Tibial artery (tissue), 4 donors: ENCODE data around the gene SRRM2.

Source experiments
- DNase-seq, 2 donors: peaks; one replicate each; pipeline ENCODE4 v3.0.0-alpha.2; 2019
- H3K27ac ChIP-seq, 2 donors: fragments of 200-600 bp; sonication (generic) in 1 of 2; 1 replicate in 1 of 2; 2 replicates in 1 of 2; pipeline ENCODE4 v1.5.1; 2018 to 2019; ENCODE audit warnings: mild to moderate bottlenecking in 1 of 2
- H3K27me3 ChIP-seq, 2 donors: fragments of 200-600 bp; sonication (generic) in 1 of 2; one replicate each; pipeline versions ENCODE4 v1.5.1 to v1.6.0; 2016 to 2019
- H3K36me3 ChIP-seq, 3 donors: fragments of 200-600 bp; sonication (generic) in 2 of 3; one replicate each; pipeline ENCODE4 v1.5.1; 2016 to 2019; ENCODE audit warnings: mild to moderate bottlenecking in 2 of 3
- H3K4me1 ChIP-seq, 4 donors: fragments of 200-600 bp; sonication (generic) in 2 of 4; 1 replicate in 3 of 4; 2 replicates in 1 of 4; pipeline ENCODE4 v1.5.1; 2016 to 2019
- H3K4me3 ChIP-seq, 2 donors: fragments of 200-600 bp; sonication (generic) in 1 of 2; 1 replicate in 1 of 2; 2 replicates in 1 of 2; pipeline ENCODE4 v1.5.1; 2018 to 2019; ENCODE audit warnings: mild to moderate bottlenecking in 2 of 2
- H3K9me3 ChIP-seq, 3 donors: fragments of 200-600 bp; sonication (generic) in 1 of 3; one replicate each; pipeline ENCODE4 v1.5.1; 2016 to 2019
- intact Hi-C: fragments of 100-400 bp; cut with DNase I; formaldehyde crosslinking; loops from one replicate; pipeline ENCODE4 v1.15.0; 2023; ENCODE audit warnings: low total_unique reads
- TF ChIP-seq, protein P1 (sequence below), 2 experiments: fragments of 200-600 bp in 1 of 2; fragments of 450-650 bp in 1 of 2; IDR thresholded peaks; one replicate each; pipeline ENCODE4 v1.5.1; 2017 to 2019; ENCODE audit warnings: antibody characterized with exemption in 2 of 2, mild to moderate bottlenecking in 1 of 2, moderate library complexity in 1 of 2

SRRM2 gene

DNA sequence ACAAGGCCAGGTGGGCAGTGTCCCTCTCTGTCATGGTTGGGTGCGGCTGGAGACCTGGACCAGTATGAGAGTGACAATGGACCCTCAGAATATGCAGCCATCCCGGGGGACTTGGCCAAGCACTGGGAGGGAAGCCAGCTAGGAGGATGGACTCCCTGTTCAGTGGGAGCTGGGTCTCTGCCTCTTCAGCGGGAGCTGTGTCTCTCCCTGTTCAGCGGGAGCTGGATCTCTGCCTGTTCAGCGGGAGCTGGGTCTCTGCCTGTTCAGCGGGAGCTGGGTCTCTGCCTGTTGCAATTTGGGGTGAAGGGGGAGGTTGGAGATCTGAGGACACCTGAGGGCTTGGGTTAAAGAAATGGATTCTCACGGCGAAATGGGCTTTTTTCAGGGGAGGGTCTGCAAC is 38.7 kb downstream of the SRRM2 start:
- TF ChIP-seq, protein P1, sequence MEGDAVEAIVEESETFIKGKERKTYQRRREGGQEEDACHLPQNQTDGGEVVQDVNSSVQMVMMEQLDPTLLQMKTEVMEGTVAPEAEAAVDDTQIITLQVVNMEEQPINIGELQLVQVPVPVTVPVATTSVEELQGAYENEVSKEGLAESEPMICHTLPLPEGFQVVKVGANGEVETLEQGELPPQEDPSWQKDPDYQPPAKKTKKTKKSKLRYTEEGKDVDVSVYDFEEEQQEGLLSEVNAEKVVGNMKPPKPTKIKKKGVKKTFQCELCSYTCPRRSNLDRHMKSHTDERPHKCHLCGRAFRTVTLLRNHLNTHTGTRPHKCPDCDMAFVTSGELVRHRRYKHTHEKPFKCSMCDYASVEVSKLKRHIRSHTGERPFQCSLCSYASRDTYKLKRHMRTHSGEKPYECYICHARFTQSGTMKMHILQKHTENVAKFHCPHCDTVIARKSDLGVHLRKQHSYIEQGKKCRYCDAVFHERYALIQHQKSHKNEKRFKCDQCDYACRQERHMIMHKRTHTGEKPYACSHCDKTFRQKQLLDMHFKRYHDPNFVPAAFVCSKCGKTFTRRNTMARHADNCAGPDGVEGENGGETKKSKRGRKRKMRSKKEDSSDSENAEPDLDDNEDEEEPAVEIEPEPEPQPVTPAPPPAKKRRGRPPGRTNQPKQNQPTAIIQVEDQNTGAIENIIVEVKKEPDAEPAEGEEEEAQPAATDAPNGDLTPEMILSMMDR (IDR thresholded peaks at IDR 0.05) = no peak
- Histone ChIP-seq H3K36me3 (no peaks in the 10 kb centered on the region), H3K27ac (no peak overlapping the region), H3K4me3 (no peak overlapping the region), H3K4me1 (no peaks in the 10 kb centered on the region), H3K9me3 (no peaks in the 10 kb centered on the region), H3K27me3 (peaks cover 0 to 58% of the 10 kb centered on the region in 2 donors)
- no peak for DNase-seq
- intact Hi-C loops = no loop called here

DNA sequence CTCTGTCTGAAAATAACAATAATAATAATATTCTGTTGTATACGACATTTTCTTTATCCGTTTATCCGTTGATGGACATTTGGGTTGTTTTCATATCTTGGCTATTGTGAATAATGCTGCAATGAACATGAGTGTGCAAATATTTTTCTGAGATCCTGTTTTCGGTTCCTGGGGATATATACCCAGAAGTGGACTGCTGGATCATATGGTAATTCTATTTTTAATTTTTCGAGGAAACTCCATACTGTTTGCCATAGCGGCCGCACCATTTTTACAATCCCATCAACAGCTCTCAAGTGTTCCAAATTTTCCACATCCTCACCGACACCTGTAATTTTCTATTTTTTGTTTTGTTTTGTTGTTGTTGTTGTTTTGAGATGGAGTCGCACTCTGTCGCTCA is 40.5 kb downstream of the SRRM2 start:
- H3K4me3 ChIP-seq = no peak overlapping the region
- TF ChIP-seq, protein P1 (IDR thresholded peaks at IDR 0.05) = no peak
- DNase-seq = no peak
- no peaks in the 10 kb centered on the region for H3K4me1 ChIP-seq
- peaks cover 0 to 50% of the 10 kb centered on the region in 2 donors for H3K27me3 ChIP-seq
- H3K36me3 ChIP-seq = no peaks in the 10 kb centered on the region
- H3K27ac ChIP-seq = no peak overlapping the region
- no peaks in the 10 kb centered on the region for H3K9me3 ChIP-seq
- intact Hi-C loops = no loop called here

DNA sequence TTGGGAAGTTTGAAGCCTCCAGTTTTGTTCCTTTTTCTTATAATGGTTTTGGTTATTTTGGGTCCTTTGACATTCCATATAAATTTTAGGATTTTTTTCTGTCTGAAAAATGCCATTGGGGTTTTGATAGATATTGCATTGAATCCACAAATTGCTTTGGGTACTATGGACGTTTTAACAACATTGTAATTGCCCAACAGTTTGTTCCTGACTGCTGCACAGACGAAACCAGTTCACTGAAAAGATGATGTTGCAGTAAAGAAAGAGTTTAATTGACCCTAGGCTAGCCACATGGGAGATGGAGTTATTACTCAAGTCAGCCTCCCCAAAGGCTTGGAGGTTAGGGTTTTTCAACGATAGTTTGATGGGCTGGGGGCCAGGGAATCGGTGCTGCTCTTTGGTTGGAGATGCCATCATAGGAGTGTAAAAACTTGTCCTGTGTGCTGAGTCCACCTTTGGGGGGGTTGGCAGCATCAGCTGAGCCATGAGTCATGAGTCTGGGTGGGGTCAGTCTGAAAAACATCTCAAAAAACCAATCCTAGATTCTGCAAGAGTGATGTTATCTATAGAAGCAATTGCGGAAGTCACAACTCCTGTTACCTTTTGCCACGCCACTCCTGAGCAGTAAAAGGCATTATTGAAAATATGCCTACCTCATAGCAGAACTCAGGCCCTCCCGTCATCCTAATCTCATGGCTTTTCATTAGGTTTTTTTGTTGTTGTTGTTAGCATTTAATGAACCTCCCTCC is 43.1 kb downstream of the SRRM2 start:
- no peaks in the 10 kb centered on the region for H3K4me1 ChIP-seq
- no peak overlapping the region for H3K27ac ChIP-seq
- no peaks in the 10 kb centered on the region for H3K9me3 ChIP-seq
- no peaks in the 10 kb centered on the region for H3K36me3 ChIP-seq
- intact Hi-C loops = no loop called here
- DNase-seq = no peak
- no peak overlapping the region for H3K4me3 ChIP-seq
- H3K27me3 ChIP-seq = peaks cover 0 to 47% of the 10 kb centered on the region in 2 donors
- TF ChIP-seq, protein P1 (IDR thresholded peaks at IDR 0.05) = no peak

DNA sequence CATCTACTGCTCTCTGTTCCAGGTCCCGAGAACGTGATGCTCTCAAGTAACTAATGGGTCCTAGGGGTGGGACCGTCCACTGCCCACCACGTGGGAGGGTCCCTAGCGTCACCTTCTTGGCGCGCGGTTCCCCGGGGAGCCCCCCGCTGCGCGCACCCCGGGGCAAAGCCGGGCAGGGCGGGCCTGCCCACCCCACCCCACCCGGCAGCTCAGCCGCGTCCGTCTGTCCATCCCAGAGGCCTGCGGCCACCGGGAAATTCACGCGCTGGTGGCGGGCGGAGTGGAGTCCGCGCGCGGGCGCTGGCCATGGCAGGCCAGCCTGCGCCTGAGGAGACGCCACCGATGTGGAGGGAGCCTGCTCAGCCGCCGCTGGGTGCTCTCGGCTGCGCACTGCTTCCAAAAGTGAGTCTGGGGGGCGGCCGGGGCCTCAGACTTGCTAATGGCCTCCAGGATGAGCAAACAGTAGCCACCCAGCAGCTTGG is 46.3 kb downstream of the SRRM2 start:
- no peaks in the 10 kb centered on the region for H3K36me3 ChIP-seq
- no peak for DNase-seq
- TF ChIP-seq, protein P1 (IDR thresholded peaks at IDR 0.05) = no peak
- no peak overlapping the region for H3K4me3 ChIP-seq
- intact Hi-C loops = no loop called here
- no peaks in the 10 kb centered on the region for H3K4me1 ChIP-seq
- H3K27me3 ChIP-seq = peaks cover 0 to 26% of the 10 kb centered on the region in 2 donors
- H3K9me3 ChIP-seq = peaks cover 0 to 3% (median 0%) of the 10 kb centered on the region in 3 donors
- no peak overlapping the region for H3K27ac ChIP-seq

DNA sequence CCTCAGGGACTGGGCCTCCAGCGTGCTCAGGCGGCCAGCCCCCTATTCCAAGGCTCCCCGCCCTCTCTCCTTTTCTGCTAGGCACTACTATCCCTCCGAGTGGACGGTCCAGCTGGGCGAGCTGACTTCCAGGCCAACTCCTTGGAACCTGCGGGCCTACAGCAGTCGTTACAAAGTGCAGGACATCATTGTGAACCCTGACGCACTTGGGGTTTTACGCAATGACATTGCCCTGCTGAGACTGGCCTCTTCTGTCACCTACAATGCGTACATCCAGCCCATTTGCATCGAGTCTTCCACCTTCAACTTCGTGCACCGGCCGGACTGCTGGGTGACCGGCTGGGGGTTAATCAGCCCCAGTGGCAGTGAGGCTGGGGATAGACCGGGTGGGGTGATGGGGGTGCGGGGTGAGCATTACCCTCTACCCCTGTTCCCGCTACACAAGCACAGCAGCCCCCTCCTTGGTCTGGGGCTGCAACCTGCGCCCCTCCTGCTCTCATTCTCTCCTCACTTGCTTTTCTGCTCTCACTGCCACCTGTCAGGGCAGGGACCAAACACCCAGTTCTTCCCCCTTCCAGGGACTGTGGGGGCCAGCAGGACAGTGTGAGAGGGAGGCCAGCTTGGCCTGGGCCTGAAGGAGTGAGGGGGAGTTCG is 46.9 kb downstream of the SRRM2 start:
- no peak for DNase-seq
- TF ChIP-seq, protein P1 (IDR thresholded peaks at IDR 0.05) = no peak
- no peak overlapping the region for H3K4me3 ChIP-seq
- H3K4me1 ChIP-seq = no peaks in the 10 kb centered on the region
- no peaks in the 10 kb centered on the region for H3K36me3 ChIP-seq
- intact Hi-C loops = no loop called here
- peaks cover 0 to 26% of the 10 kb centered on the region in 2 donors for H3K27me3 ChIP-seq
- H3K9me3 ChIP-seq = peaks cover 0 to 9% (median 5%) of the 10 kb centered on the region in 3 donors
- no peak overlapping the region for H3K27ac ChIP-seq
